ENCODE data around the gene TUBB4B.
A peak's percentile ranks its signal among the peaks of the same experiment; 100 is the strongest.

Gene TUBB4B

GRCh38 chr9:137228968-137229896, 11.9 kb upstream of the TUBB4B start:
- no peak overlapping the region for H3K4me3 ChIP-seq
- H3K27ac ChIP-seq: peak overlapping the region; percentile 50
- no peaks in the 10 kb centered on the region for H3K9me3 ChIP-seq
- TF ChIP-seq Cebpa-rat (IDR thresholded peaks at IDR 0.05): no peak
- H3K4me2 ChIP-seq: peak overlapping the region; percentile 83
- H3K27me3 ChIP-seq: no peaks in the 10 kb centered on the region
- H4K20me1 ChIP-seq: peaks cover 2% of the 10 kb centered on the region; the same call in 1 of the 2 replicates
- peaks cover 71% of the 10 kb centered on the region for H3K4me1 ChIP-seq
- peak overlapping the region; percentile 32; the same call in 1 of the 2 replicates for H3K9ac ChIP-seq
- H3K36me3 ChIP-seq: no peaks in the 10 kb centered on the region

DNA sequence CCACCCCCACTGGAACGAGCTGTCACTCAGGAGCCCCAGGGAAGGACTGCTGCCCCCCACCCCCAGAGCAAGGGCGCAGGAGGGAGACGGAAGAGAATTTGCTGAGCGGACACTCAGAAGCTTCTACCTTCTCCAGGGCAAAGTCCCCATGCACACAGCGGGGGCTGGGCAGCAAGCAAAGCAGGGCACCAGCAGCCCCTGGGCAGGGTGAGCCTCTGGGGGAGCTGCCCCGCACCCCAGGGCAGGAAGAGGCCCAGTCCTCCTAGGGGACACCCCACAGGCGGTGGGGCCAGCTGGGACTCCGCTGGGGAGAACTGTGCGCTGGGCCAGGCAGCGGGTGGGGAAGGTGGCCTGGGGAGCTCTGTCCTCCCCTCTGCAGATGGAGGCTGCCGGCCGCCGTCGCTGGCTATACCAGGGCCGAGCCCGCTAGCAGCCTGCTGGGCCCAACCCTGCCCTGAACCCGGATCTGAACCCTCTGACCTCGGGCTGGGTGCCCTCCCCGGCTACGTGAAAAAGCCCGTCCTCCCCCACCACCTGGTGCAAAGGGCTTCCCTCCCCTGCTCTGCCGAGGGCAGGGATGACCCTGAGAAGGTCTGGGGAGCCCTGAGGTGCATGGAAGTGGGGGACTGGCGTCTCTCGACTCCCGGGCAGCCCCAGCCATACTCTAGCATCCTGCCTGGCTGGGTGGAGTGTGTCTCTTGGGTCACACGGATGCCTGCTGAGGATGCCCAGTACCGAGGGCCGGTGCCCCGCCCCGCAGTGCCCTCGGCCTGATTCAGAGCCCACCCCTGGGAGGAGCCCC, 11.0 kb upstream of the TUBB4B start:
- Histone ChIP-seq H3K4me3 (no peak overlapping the region), H3K27me3 (no peaks in the 10 kb centered on the region)

DNA sequence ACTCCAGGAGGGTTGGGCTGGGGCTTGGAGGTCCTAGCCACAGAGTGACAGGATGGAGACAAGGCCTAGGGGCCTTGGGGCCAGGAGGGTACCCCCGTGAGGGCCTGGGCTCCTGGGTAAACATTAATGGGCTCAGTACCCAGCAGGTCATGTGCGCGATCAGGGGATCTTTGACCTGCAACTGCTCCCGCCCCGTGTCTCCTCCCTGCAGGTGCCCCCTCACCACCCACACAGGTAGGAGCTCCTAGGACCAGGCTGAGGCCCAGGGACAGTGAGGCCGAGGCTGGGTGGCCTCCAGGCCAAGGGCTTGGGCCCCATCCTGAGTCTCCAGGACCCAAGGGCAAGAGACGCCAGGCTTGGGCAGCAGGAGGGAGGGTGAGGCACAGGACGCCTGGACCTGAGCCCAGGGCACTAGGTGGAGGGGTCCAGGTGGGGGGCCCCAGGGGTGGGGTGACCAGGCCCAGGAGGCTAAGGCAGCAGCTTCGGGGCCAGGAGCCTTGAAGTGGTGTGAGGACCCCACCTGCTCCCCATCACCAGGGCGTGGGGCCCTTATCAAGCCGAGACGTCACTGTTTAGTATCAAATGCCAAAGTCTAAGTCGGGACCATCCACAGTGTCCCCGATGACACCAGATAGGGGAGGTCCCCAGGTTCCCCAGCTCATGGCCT, 10.2 kb upstream of the TUBB4B start, which contains the start of gene SLC34A3:
Gene SLC34A3, plus strand, starts transcription at position 197 of the 667 bp plus-strand sequence. CDS start 802 bp downstream, outside the sequence.
- Histone ChIP-seq H3K9ac (peak within 1 kb of the TSS; percentile 32), H3K27ac (peak within 1 kb of the TSS; percentile 50), H3K4me2 (peak within 1 kb of the TSS; percentile 83), H3K9me3 (no peaks in the 10 kb centered on the region), H3K27me3 (no peaks in the 10 kb centered on the region), H3K36me3 (no peaks in the 10 kb centered on the region), H4K20me1 (peaks cover 15% of the 10 kb centered on the region; the same call in 1 of the 2 replicates), H3K4me3 (no peak within 1 kb of the TSS), H3K4me1 (peaks cover 71% of the 10 kb centered on the region)
- no peak for TF ChIP-seq Cebpa-rat (IDR thresholded peaks at IDR 0.05)

More for the DNA sequence above, 11.0 kb upstream of the TUBB4B start:
- H3K4me1 ChIP-seq: peaks cover 71% of the 10 kb centered on the region
- no peaks in the 10 kb centered on the region for H3K36me3 ChIP-seq
- peak overlapping the region; percentile 83 for H3K4me2 ChIP-seq
- peak overlapping the region; percentile 32 for H3K9ac ChIP-seq
- H3K27ac ChIP-seq: peak overlapping the region; percentile 50
- TF ChIP-seq Cebpa-rat (IDR thresholded peaks at IDR 0.05): no peak
- H3K9me3 ChIP-seq: no peaks in the 10 kb centered on the region
- H4K20me1 ChIP-seq: peaks cover 8% of the 10 kb centered on the region; the same call in 1 of the 2 replicates

DNA sequence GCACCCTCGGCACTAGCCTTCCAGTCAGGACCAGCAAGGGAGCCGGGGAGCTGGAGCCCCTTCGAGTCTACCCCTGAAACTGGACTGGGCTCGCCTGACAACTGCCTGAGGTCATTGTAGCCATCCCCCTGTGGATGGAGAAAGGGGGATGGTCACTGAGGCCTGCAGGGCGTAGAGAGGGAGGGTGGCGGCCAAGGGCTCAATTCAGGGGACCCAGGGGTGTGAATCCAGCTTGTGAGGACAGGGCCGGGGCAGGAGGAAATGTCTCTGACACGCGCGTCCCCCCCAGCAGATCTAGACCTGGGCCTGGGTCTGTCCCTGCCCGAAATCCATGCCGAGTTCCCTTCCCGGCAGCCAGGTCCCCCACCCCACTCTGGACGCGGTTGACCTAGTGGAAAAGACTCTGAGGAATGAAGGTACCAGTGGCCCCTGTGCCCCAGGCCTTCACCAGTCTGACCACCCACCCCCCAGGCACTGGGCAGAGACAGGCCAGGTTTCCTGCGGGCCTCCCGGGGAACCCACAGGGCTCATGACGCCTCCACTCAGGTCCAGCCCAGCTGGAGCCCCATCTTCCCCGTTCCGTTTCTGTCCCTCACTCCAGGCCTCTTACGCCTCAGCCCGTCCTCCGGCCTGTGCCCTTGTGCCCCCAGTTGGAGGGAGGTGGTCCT, 9.6 kb upstream of the TUBB4B start:
- Histone ChIP-seq H4K20me1 (peaks cover 17% of the 10 kb centered on the region; the same call in 1 of the 2 replicates), H3K4me3 (no peak overlapping the region), H3K27me3 (no peaks in the 10 kb centered on the region), H3K4me1 (peaks cover 76% of the 10 kb centered on the region), H3K36me3 (no peaks in the 10 kb centered on the region), H3K4me2 (peak overlapping the region; percentile 25; the same call in 1 of the 2 replicates), H3K27ac (0 out of 2 replicates have a peak overlapping the region, but pooled peaks have one; percentile 12), H3K9ac (0 out of 2 replicates have a peak overlapping the region, but pooled peaks have one; percentile 46), H3K9me3 (no peaks in the 10 kb centered on the region)
- TF ChIP-seq Cebpa-rat (IDR thresholded peaks at IDR 0.05): no peak

DNA sequence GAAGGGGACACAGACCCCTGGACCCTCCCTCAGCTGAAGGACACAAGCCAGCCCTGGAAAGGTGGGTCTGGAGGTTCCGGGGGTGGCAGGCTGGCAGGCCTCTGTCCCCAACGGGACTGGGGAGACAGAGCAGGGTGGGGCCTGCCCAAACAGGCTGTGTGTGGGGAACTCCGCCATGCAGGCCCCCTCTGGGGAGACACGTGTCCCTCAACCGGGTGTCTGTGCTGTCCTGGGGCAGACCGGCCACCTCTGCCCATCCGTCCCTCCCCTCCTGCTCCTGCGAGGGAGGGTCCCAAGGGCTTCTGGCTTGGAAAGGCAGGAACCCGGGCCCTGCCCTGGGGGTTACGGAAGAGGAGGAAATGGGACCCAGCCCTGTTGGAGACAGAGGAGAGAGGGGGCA, 9.0 kb upstream of the TUBB4B start:
- Histone ChIP-seq H3K27ac (0 out of 2 replicates have a peak overlapping the region, but pooled peaks have one; percentile 12), H3K4me2 (peak overlapping the region; percentile 25), H3K4me1 (peaks cover 80% of the 10 kb centered on the region), H3K9ac (0 out of 2 replicates have a peak overlapping the region, but pooled peaks have one; percentile 46), H3K27me3 (no peaks in the 10 kb centered on the region), H3K4me3 (no peak overlapping the region), H3K9me3 (no peaks in the 10 kb centered on the region), H3K36me3 (no peaks in the 10 kb centered on the region), H4K20me1 (peaks cover 17% of the 10 kb centered on the region; the same call in 1 of the 2 replicates)
- TF ChIP-seq Cebpa-rat (IDR thresholded peaks at IDR 0.05): no peak

GRCh38 chr9:137232510-137232909, 8.6 kb upstream of the TUBB4B start:
- H3K4me1 ChIP-seq: peaks cover 80% of the 10 kb centered on the region
- H3K36me3 ChIP-seq: no peaks in the 10 kb centered on the region
- 0 out of 2 replicates have a peak overlapping the region, but pooled peaks have one; percentile 12 for H3K27ac ChIP-seq
- H3K9me3 ChIP-seq: no peaks in the 10 kb centered on the region
- H3K4me3 ChIP-seq: no peak overlapping the region
- H3K27me3 ChIP-seq: no peaks in the 10 kb centered on the region
- peaks cover 17% of the 10 kb centered on the region; the same call in 1 of the 2 replicates for H4K20me1 ChIP-seq
- no peak for TF ChIP-seq Cebpa-rat (IDR thresholded peaks at IDR 0.05)
- 0 out of 2 replicates have a peak overlapping the region, but pooled peaks have one; percentile 46 for H3K9ac ChIP-seq
- H3K4me2 ChIP-seq: peak overlapping the region; percentile 25

DNA sequence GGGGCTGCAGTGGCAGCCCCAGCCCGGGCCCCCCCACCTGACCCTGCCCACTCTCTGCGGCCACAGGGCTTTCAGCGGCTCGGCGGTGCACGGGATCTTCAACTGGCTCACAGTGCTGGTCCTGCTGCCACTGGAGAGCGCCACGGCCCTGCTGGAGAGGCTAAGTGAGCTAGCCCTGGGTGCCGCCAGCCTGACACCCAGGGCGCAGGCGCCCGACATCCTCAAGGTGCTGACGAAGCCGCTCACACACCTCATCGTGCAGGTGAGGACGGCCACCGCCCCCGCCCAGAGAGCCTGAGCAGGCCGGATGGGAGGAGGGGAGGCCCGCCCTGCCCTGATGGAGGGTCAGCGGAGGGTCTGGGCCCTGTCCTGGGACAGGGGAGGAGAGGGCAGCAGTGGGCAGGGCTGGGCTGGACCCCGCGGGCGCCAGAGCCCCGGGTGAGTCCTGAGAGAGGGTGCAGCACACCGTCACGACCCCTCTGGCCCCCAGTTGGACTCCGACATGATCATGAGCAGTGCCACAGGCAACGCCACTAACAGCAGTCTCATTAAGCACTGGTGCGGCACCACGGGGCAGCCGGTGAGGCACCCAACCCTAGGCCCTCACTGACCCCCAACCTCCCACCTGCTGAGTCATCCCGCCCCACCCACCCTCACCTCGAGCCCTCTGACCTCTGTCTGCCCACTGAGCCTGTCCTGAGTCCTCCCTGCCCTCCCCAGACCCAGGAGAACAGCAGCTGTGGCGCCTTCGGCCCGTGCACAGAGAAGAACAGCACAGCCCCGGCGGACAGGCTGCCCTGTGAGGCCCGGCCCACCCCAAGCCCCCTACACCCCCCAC, 7.7 kb upstream of the TUBB4B start:
- peaks cover 17% of the 10 kb centered on the region; the same call in 1 of the 2 replicates for H4K20me1 ChIP-seq
- no peak overlapping the region for H3K27ac ChIP-seq
- H3K4me3 ChIP-seq: no peak overlapping the region
- no peak overlapping the region for H3K9ac ChIP-seq
- H3K9me3 ChIP-seq: no peaks in the 10 kb centered on the region
- no peaks in the 10 kb centered on the region for H3K27me3 ChIP-seq
- no peak overlapping the region for H3K4me2 ChIP-seq
- TF ChIP-seq Cebpa-rat (IDR thresholded peaks at IDR 0.05): no peak
- peaks cover 83% of the 10 kb centered on the region for H3K4me1 ChIP-seq
- H3K36me3 ChIP-seq: no peaks in the 10 kb centered on the region
